HepG2 (cell line): ENCODE results near the gene AGPAT2. TPM values are rescaled to one million over a fixed set of nuclear protein-coding genes. Genes with fewer than 3 reads are reported as not detected.

Experiments
- BORCS8-MEF2B ChIP-seq: sonication (generic); formaldehyde crosslinking; IDR thresholded peaks from 2 replicates; pipeline ENCODE4 v1.8.0; 2022; ENCODE audit warnings: mild to moderate bottlenecking, missing genetic modification reagents
- GLI4 ChIP-seq: sonication (generic); formaldehyde crosslinking; IDR thresholded peaks from 2 replicates; pipeline ENCODE4 v1.5.1; 2020; ENCODE audit warnings: missing genetic modification reagents, mild to moderate bottlenecking, moderate library complexity, borderline replicate concordance
- KLF6 ChIP-seq: IDR thresholded peaks from 2 replicates; pipeline ENCODE4 v1.8.0; 2016; ENCODE audit warnings: missing biosample characterization, missing genetic modification reagents
- LCORL ChIP-seq, 2 experiments: fragments of 450-650 bp in 1 of 2; sonication (generic) in 1 of 2; formaldehyde crosslinking in 1 of 2; IDR thresholded peaks; 2 replicates each; pipeline versions ENCODE4 v1.5.0 to v1.6.1; 2017 to 2020; ENCODE audit warnings: antibody characterized with exemption in 1 of 2, missing genetic modification reagents in 1 of 2
- MIER3 ChIP-seq: IDR thresholded peaks from 2 replicates; pipeline ENCODE4 v1.6.1; 2016; ENCODE audit warnings: missing compliant biosample characterization, borderline replicate concordance
- NRL ChIP-seq: sonication (generic); formaldehyde crosslinking; IDR thresholded peaks from 2 replicates; pipeline ENCODE4 v1.5.0; 2020; ENCODE audit warnings: missing genetic modification reagents, mild to moderate bottlenecking, moderate library complexity, borderline replicate concordance
- RARA ChIP-seq: IDR thresholded peaks from 2 replicates; pipeline ENCODE4 v1.6.1; 2016; ENCODE audit warnings: missing genetic modification reagents, missing compliant biosample characterization
- SETDB1 ChIP-seq: sonication (generic); formaldehyde crosslinking; IDR thresholded peaks from 2 replicates; pipeline ENCODE4 v1.5.1; 2020; ENCODE audit warnings: missing genetic modification reagents, mild to moderate bottlenecking, borderline replicate concordance
- SYNCRIP ChIP-seq: fragments of 200-400 bp; formaldehyde crosslinking; IDR thresholded peaks from 2 replicates; pipeline ENCODE4 v1.6.1; 2018; ENCODE audit warnings: mild to moderate bottlenecking, low read depth, low read length; ENCODE audit not compliant: insufficient read depth
- TOPORS ChIP-seq: sonication (generic); formaldehyde crosslinking; IDR thresholded peaks from 2 replicates; pipeline ENCODE4 v1.8.0; 2023; ENCODE audit warnings: mild to moderate bottlenecking, missing genetic modification reagents
- ZNF101 ChIP-seq: sonication (generic); formaldehyde crosslinking; IDR thresholded peaks from 2 replicates; pipeline ENCODE4 v1.4.0; 2020; ENCODE audit warnings: mild to moderate bottlenecking, low read depth, missing genetic modification reagents, borderline replicate concordance
- ZNF3 ChIP-seq: IDR thresholded peaks from 2 replicates; pipeline ENCODE4 v1.7.0; 2017; ENCODE audit warnings: inconsistent platforms
- ZNF350 ChIP-seq: sonication (generic); formaldehyde crosslinking; IDR thresholded peaks from 2 replicates; pipeline ENCODE4 v1.4.0; 2020; ENCODE audit warnings: mild to moderate bottlenecking, low read depth, missing genetic modification reagents, borderline replicate concordance
- ZNF451 ChIP-seq: sonication (generic); formaldehyde crosslinking; IDR thresholded peaks from 2 replicates; pipeline ENCODE4 v1.5.0; 2020; ENCODE audit warnings: mild to moderate bottlenecking, missing genetic modification reagents
- ZNF550 ChIP-seq: sonication (generic); formaldehyde crosslinking; IDR thresholded peaks from 2 replicates; pipeline ENCODE4 v1.4.0; 2020; ENCODE audit warnings: mild to moderate bottlenecking, missing genetic modification reagents, borderline replicate concordance
- ZNF768 ChIP-seq: sonication (generic); formaldehyde crosslinking; IDR thresholded peaks from 2 replicates; pipeline ENCODE4 v1.4.0; 2020; ENCODE audit warnings: missing genetic modification reagents
- ZSCAN12 ChIP-seq: sonication (generic); formaldehyde crosslinking; IDR thresholded peaks from 2 replicates; pipeline ENCODE4 v1.9.0; 2021; ENCODE audit warnings: mild to moderate bottlenecking, missing genetic modification reagents
- polyA plus RNA-seq, 8 experiments: library from polyadenylated mRNA; depleted of rRNA in 3 of 8; stranded (reverse) in 7 of 8; unstranded in 1 of 8; fragments of >200 nt; fragmentation: Illumina TruSeq in 4 of 8; extraction: Trizol in 4 of 8; gene quantifications; 2 replicates each; pipeline versions ENCODE4 v1.2.1 to v1.2.3, GENCODE V29; 2011 to 2016; ENCODE audit warnings: low read depth in 4 of 8, missing spikeins in 1 of 8, mixed read lengths in 1 of 8; ENCODE audit not compliant: insufficient read depth in 1 of 8
- total RNA-seq, 5 experiments: library from RNA; depleted of rRNA; stranded (reverse); fragments of >200 nt; fragmentation: Illumina TruSeq; extraction: Trizol; gene quantifications; 2 replicates each; pipeline ENCODE4 v1.2.3, GENCODE V29; 2016; ENCODE audit warnings: low read depth in 1 of 5
- TF ChIP-seq, protein P1 (sequence below): sonication (generic); formaldehyde crosslinking; conservative IDR thresholded peaks from 2 replicates; pipeline ENCODE4 v1.8.0; 2022; ENCODE audit warnings: mild to moderate bottlenecking, moderate library complexity, missing genetic modification reagents
- TF ChIP-seq, protein P2 (sequence below): sonication (generic); formaldehyde crosslinking; IDR thresholded peaks from 2 replicates; pipeline ENCODE4 v1.4.0; 2020; ENCODE audit warnings: missing genetic modification reagents, borderline replicate concordance
- TF ChIP-seq, protein P3 (sequence below): sonication (generic); formaldehyde crosslinking; IDR thresholded peaks from 2 replicates; pipeline ENCODE4 v1.4.0; 2020; ENCODE audit warnings: mild to moderate bottlenecking, missing genetic modification reagents
- TF ChIP-seq, protein P4 (sequence below): sonication (generic); formaldehyde crosslinking; IDR thresholded peaks from 2 replicates; pipeline ENCODE4 v1.8.0; 2023; ENCODE audit warnings: mild to moderate bottlenecking, missing genetic modification reagents

The AGPAT2 gene
- total and polyA plus RNA-seq, 2 of the 13 experiments (the other 11 are each of a cell fraction or from before 2014, with no cell fraction given) = 3.9 to 25.8 TPM

DNA sequence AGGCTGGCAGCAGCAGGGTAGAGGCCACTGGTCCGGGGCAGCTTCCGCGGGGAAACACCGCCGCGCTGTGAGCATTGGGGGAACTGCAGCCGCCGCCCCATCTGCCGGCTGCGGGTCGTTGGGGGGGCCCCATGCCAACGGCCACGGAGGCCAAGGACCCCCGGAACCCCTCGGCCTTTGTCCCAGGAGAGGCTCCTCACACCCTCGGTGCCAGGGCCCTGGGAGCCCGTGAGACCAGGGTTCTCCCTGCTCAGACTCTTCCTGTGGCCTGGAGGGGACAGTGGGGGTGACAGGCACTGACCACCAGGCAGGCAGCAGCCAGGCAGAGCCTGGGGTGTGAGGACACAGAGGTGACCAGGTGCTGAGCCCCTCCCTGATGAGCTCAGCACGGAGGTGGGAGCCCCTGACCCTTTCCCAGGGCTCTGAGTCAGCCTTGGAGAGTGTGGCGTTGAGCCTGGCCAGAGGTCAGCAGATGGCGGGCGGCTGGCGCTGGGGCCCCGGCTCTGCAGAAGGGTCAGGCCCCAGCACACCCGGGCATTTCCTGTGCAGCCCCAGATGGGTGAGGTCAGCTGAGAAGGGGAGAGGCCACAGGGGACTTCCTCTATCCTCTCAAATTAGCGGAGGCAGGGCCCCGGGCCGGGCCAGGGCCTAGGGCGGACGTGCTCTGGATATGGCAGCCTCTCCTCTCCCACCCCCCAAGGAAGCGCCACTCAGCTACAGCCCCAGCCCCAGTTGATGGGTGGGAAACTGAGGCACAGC is 42.5 kb downstream of the AGPAT2 start (continued):
- TF ChIP-seq NRL (CRISPR knock-in tag) (peak; percentile 56; the same call in 1 of the 2 replicates), ZNF451 (CRISPR knock-in tag) (peak; percentile 54), ZSCAN12 (CRISPR knock-in tag) (no peak), SYNCRIP (no peak), ZNF550 (no peak), MIER3 (CRISPR knock-in tag) (peak; percentile 17; the same call in 1 of the 2 replicates), ZNF350 (CRISPR knock-in tag) (peak; percentile 25; the same call in 1 of the 2 replicates), GLI4 (CRISPR knock-in tag) (no peak), ZNF101 (CRISPR knock-in tag) (no peak), ZNF3 (no peak), SETDB1 (CRISPR knock-in tag) (no peak), TOPORS (CRISPR knock-in tag) (no peak), KLF6 (CRISPR knock-in tag) (no peak), RARA (CRISPR knock-in tag) (peak; percentile 89), BORCS8-MEF2B (CRISPR knock-in tag) (no peak), ZNF768 (0 out of 2 replicates have a peak, but pooled peaks have one; percentile 16), LCORL (IDR thresholded peaks at IDR 0.05) (no peak), LCORL (CRISPR knock-in tag; IDR thresholded peaks at IDR 0.05) (peak; percentile 85; the same call in 1 of the 2 replicates)
- TF ChIP-seq, protein P1, sequence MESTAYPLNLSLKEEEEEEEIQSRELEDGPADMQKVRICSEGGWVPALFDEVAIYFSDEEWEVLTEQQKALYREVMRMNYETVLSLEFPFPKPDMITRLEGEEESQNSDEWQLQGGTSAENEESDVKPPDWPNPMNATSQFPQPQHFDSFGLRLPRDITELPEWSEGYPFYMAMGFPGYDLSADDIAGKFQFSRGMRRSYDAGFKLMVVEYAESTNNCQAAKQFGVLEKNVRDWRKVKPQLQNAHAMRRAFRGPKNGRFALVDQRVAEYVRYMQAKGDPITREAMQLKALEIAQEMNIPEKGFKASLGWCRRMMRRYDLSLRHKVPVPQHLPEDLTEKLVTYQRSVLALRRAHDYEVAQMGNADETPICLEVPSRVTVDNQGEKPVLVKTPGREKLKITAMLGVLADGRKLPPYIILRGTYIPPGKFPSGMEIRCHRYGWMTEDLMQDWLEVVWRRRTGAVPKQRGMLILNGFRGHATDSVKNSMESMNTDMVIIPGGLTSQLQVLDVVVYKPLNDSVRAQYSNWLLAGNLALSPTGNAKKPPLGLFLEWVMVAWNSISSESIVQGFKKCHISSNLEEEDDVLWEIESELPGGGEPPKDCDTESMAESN (CRISPR knock-in tag) = 0 out of 2 replicates have a peak, but pooled peaks have one; percentile 45
- TF ChIP-seq, protein P2, sequence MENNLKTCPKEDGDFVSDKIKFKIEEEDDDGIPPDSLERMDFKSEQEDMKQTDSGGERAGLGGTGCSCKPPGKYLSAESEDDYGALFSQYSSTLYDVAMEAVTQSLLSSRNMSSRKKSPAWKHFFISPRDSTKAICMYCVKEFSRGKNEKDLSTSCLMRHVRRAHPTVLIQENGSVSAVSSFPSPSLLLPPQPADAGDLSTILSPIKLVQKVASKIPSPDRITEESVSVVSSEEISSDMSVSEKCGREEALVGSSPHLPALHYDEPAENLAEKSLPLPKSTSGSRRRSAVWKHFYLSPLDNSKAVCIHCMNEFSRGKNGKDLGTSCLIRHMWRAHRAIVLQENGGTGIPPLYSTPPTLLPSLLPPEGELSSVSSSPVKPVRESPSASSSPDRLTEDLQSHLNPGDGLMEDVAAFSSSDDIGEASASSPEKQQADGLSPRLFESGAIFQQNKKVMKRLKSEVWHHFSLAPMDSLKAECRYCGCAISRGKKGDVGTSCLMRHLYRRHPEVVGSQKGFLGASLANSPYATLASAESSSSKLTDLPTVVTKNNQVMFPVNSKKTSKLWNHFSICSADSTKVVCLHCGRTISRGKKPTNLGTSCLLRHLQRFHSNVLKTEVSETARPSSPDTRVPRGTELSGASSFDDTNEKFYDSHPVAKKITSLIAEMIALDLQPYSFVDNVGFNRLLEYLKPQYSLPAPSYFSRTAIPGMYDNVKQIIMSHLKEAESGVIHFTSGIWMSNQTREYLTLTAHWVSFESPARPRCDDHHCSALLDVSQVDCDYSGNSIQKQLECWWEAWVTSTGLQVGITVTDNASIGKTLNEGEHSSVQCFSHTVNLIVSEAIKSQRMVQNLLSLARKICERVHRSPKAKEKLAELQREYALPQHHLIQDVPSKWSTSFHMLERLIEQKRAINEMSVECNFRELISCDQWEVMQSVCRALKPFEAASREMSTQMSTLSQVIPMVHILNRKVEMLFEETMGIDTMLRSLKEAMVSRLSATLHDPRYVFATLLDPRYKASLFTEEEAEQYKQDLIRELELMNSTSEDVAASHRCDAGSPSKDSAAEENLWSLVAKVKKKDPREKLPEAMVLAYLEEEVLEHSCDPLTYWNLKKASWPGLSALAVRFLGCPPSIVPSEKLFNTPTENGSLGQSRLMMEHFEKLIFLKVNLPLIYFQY (CRISPR knock-in tag) = peak; percentile 16; the same call in 1 of the 2 replicates
- TF ChIP-seq, protein P3, sequence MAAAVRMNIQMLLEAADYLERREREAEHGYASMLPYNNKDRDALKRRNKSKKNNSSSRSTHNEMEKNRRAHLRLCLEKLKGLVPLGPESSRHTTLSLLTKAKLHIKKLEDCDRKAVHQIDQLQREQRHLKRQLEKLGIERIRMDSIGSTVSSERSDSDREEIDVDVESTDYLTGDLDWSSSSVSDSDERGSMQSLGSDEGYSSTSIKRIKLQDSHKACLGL (CRISPR knock-in tag) = 0 out of 2 replicates have a peak, but pooled peaks have one; percentile 47
- TF ChIP-seq, protein P4, sequence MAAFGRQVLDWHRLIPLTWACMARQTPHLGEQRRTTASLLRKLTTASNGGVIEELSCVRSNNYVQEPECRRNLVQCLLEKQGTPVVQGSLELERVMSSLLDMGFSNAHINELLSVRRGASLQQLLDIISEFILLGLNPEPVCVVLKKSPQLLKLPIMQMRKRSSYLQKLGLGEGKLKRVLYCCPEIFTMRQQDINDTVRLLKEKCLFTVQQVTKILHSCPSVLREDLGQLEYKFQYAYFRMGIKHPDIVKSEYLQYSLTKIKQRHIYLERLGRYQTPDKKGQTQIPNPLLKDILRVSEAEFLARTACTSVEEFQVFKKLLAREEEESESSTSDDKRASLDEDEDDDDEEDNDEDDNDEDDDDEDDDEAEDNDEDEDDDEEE (CRISPR knock-in tag) = peak; percentile 23; the same call in 1 of the 2 replicates
